HG03442 (cell line): ENCODE results near the gene DYNLT5.
A peak's percentile ranks its signal among the peaks of the same experiment; 100 is the strongest.
"Not testable (repeated sequence)": the region's sequence is repeated elsewhere in the genome, so short reads cannot be mapped to it uniquely, and the experiment has no call there.

Experiments used
- ATAC-seq: cut with Tn5 transposase; IDR thresholded peaks from one replicate; pipeline ENCODE4 v1.9.1; 2021; ENCODE audit warnings: mild to moderate bottlenecking, moderate library complexity; ENCODE audit not compliant: unreplicated experiment

DYNLT5 gene, protein sequence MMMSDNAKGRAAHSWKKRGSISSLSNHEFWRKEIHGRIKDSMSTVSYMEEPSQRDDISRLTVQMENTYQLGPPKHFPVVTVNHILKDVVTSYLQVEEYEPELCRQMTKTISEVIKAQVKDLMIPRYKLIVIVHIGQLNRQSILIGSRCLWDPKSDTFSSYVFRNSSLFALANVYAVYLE

DNA sequence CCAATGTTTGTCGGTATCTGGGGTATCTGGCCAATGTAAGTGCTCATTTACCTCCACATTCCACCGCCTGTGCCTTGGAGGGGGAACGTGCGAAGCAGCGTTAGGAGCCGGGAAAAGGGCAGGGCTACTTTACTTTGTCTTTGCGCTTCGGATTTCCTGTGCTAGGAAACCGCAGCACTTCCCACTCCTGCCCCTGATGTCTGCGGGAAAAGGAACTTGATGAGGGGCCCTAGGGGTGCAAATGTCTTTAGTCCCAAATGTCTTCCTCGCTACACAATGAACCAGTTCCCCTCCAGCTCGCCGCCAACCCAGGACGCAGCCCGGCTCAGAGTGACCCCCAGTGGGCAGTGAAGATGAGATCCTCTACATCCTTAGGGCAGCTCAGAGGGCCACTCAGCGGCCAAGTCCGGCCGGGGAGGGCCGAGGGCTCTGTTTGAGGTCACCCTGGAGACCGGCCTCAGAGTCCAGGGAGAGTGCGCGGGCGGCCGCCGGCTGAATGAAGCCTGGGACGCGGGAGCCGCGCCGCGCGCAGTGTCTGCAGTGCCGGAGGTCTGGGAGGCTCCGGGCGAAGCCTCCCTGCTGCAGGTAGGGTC lies at the start of gene DYNLT5:
Gene DYNLT5, plus strand, starts transcription at position 460 of the 593 bp plus-strand sequence. CDS start 2,200 bp downstream, outside the sequence.
- peak; percentile 63 for ATAC-seq

DNA sequence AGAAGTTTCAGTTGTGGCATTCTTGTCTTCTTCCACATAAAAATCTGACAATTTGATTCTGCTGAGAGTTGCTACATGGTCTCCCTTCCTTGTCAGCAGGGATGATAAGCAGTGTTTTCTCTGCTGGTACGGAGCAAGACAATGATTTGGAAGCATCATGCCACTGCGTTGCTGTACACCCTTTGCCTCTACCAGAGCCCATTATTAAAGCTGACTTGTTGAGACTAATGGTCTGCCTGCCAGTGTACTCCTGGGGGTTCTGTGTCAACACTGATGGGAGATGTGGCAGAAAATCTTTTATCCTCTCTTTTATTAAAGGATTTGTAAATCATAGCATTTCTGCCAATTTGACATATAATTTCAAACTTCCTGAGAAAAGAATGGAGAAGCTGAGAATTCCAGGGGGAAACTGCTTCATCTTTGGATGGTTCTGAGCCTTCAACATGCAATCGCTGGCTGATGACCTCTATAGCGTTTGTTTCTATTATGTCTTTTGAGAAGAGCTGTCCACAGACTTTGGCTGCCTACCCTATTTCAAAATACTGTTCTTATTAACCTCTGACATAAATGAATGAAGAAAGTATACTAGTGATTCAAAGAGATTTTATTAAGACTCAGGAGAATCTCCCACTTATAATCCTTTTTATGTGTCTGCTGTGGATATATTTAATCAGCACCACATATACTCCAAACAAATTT lies 47.9 kb upstream of the DYNLT5 start:
- no peak for ATAC-seq

DNA sequence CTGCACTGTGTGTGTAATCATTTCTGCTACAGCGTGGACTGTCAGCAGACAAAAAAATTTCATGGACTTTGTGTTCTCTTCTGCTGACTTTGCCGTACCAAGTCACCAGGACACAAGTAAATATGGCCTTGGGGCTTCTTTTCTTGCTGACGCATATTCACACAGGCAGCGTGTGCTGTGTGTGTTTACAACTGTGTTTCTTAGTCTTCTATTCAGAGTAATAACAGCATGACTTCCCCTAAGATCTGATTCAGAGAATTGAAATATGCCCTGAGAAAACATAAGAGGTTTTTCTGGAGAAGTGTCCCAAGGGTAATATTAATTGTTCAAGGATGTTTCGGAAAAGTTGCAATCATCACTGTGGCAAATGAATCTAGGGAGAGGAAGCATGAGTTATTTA lies 47.1 kb upstream of the DYNLT5 start:
- no peak for ATAC-seq

DNA sequence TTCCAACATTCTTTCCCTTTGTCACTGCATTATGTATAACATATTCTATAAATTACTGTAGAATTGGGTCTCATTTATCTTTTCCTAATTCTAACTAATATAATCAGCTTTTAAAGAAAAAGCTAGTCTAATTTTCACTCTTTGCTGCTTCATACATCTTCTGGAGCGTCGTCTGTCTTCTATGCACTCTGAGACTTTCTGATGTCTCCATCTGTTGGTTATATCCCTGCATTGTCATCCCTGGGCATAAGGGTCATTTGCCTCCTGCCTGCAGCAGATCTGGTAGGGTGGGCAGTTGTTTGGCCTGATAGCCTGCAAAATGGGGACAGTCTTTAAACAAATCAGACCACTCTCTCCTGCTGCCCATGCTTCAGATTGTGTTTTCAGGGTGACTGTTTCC lies 40.8 kb upstream of the DYNLT5 start:
- ATAC-seq, result no peak

GRCh38 chr1:66712839-66713238 lies 39.4 kb upstream of the DYNLT5 start:
- ATAC-seq, result no peak

DNA sequence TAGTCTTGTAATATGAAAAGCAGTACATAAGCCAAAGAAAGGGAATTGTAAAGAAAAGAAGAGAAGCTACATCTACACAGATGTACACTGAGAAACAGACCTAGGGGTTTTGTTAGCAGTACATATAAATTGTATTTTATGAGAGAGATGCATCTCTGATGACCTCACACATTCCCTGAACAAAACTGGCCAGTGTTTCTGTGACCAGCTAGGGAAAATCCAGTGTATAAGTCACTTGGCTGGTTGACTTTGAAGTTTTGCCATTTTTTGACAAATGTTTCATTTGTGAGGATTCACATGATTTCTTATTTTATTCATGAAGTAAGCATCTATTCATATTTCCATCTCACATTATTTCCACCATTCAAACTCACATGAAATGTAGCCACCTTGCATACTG lies 28.3 kb upstream of the DYNLT5 start:
- no peak for ATAC-seq

GRCh38 chr1:66725885-66726665 lies 26.2 kb upstream of the DYNLT5 start:
- peak; percentile 78 for ATAC-seq

DNA sequence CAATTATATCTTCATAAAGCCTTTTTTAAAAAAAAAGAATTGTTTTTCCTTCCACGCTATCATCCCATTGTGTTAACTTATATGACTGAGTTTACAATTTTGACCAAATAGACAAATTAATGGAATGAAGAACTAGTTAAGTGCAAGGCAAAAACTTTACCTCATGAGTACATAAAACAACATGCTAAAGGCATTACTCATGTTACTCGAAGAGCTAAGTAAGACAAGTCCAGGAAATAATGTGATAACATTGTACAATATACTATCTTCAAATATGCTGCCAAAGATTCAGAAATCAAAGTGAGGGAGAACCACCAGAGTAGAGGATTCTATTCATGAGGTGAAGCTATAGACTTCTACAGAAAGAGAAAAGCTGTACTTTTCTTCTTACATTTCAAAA lies 24.2 kb upstream of the DYNLT5 start:
- no peak for ATAC-seq

DNA sequence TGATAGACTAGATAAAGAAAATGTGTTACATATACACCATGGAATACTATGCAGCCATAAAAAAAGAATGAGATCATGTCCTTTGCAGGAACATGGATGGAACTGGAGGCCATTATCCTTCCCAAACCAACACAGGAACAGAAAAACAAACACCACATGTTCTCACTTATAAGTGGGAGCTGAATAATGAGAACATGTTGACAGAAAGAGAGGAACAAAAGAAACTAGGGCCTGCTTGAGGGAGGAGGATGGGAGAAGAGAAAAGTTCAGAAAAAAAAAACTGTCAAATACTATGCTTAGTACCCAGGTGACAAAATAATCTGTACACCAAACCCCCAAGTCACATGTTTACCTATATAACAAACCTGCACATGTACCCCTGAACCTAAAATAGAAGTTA lies 23.5 kb upstream of the DYNLT5 start:
- not testable (repeated sequence) for ATAC-seq

GRCh38 chr1:66729119-66729518 lies 23.1 kb upstream of the DYNLT5 start:
- ATAC-seq, result no peak

- no peak for ATAC-seq
Observed at GRCh38 chr1:66729523-66729922, 22.7 kb upstream of the DYNLT5 start.

GRCh38 chr1:66730462-66730861 lies 21.8 kb upstream of the DYNLT5 start:
- no peak for ATAC-seq

GRCh38 chr1:66731170-66731865 lies 20.9 kb upstream of the DYNLT5 start:
- ATAC-seq, result peak; percentile 69

GRCh38 chr1:66732407-66733166 lies 19.7 kb upstream of the DYNLT5 start:
- peak; percentile 51 for ATAC-seq

DNA sequence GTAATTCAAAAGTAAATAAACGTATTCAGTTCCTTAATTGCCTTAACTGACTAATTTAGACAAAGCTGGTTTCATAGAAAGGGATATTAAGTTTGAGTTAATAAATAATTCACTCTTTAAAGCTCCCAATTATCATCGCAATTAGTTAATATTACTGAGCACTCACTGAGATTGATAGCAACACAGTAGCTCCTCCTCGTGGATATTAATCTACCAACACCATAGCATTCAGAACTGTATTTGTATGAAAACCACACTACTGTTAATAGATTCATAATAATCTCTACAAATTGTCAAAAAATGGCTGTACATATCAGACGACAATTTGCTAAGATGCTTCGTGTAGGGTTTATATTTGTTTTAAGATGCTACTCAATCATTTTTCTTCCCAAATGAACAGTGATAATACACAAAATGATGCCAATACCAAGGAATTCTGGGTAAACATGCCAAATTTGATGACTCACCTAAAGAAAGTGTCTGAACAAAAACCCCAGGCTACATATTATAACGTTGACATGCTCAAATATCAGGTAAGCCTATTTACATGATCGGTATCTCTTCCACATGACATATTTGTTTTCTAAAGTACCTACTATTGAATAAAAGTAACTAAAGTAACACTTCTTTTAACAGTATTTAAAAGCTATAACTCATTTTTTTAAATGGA lies 18.8 kb upstream of the DYNLT5 start:
- peak; percentile 37 for ATAC-seq

GRCh38 chr1:66734531-66734930 lies 17.7 kb upstream of the DYNLT5 start:
- not testable (repeated sequence) for ATAC-seq

DNA sequence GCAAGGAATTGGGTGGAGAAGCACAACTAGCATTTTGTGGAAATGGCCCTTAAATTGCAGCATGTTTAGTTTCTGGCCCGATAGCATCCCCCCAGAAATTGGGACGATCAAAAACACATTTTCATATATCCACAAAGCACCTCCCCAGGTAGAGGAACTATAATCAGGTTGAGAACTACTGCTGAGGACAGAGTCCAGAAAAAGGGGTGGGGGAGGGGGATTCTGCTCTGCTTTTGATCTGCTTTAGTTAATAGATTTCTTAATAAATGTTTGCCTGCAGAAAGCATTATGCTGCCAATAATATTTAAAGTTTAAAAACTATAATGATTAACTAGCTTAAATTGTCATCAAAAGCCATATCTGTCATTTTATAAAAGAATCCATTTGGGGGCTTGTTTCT lies 14.4 kb upstream of the DYNLT5 start:
- ATAC-seq, result no peak

DNA sequence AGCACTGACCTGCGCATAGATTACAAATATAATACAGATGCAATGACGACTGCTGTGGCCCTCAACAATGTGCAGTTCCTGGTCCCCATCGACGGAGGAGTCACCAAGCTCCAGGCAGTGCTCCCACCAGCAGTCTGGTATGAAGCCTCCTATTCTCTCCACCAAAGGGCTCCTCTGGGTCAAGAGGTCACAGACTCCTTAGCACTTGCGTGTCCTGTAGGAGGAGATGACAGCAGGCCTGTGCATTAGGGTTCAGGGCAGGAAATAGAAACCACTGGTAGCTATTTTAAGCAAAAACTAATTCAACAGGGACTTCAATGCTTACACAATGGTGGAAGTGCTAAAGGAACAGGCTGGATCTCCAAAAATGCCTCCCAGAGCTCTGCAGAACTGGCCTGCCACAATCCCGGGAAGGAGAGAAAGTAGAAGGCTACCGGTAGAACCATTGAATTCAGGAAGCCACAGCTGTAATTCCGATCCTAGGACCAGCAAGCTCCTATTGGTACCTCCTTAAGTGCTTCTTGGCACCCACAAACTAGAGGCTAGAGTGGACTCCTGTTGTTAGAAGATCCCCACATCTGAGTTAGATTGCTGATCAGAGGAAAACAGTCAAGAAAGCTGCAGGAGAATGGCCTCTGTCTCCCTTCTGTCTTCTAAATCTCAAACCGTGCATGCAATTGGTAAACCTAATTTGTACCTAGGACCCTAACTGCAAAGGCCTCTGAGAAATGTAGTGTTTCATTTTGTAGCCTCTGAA lies 12.7 kb upstream of the DYNLT5 start:
- ATAC-seq, result peak; percentile 94

GRCh38 chr1:66745451-66745850 lies 6.8 kb upstream of the DYNLT5 start:
- no peak for ATAC-seq
